H9 (cell line): Measurements from ENCODE around the gene TMA16. TPM values are rescaled to one million over a fixed set of nuclear protein-coding genes. Genes with fewer than 3 reads are reported as not detected.
"Not testable (repeated sequence)": the region's sequence is repeated elsewhere in the genome, so short reads cannot be mapped to it uniquely, and the experiment has no call there.

Experiments used
- DNase-seq: peaks from one replicate; pipeline ENCODE4 v3.0.0-alpha.2; 2017
- H2AFZ ChIP-seq: one replicate; pipeline ENCODE4 v1.6.1; 2013; ENCODE audit warnings: mild to moderate bottlenecking, low read length, control low read depth, moderate library complexity
- H2AK5ac ChIP-seq: 2 replicates; pipeline ENCODE4 v1.6.1; 2013; ENCODE audit warnings: low read length, control low read depth, mixed read lengths; ENCODE audit not compliant: insufficient read length
- H2BK120ac ChIP-seq: one replicate; pipeline ENCODE4 v1.6.1; 2013; ENCODE audit warnings: low read depth, mild to moderate bottlenecking, low read length, control low read depth, inconsistent platforms; ENCODE audit not compliant: poor library complexity, severe bottlenecking
- H2BK12ac ChIP-seq: 2 replicates; pipeline ENCODE4 v1.6.1; 2013; ENCODE audit warnings: low read length, control low read depth, mixed read lengths, low read depth; ENCODE audit not compliant: insufficient read length
- H2BK15ac ChIP-seq: 2 replicates; pipeline ENCODE4 v1.6.1; 2013; ENCODE audit warnings: low read depth, low read length, control low read depth
- H2BK20ac ChIP-seq: one replicate; pipeline ENCODE4 v1.6.1; 2013; ENCODE audit warnings: low read depth, mild to moderate bottlenecking, low read length, control low read depth, inconsistent platforms; ENCODE audit not compliant: poor library complexity, severe bottlenecking
- H2BK5ac ChIP-seq: 2 replicates; pipeline ENCODE4 v1.6.1; 2013; ENCODE audit warnings: low read length, control low read depth, mixed read lengths; ENCODE audit not compliant: insufficient read length
- H3K14ac ChIP-seq: 2 replicates; pipeline ENCODE4 v1.6.1; 2013; ENCODE audit warnings: low read length, control low read depth; ENCODE audit not compliant: insufficient read depth
- H3K18ac ChIP-seq: 2 replicates; pipeline ENCODE4 v1.6.1; 2013; ENCODE audit warnings: low read depth, mild to moderate bottlenecking, mixed read lengths, low read length, control low read depth; ENCODE audit not compliant: insufficient read length
- H3K23ac ChIP-seq: 2 replicates; pipeline ENCODE4 v1.6.1; 2013; ENCODE audit warnings: low read length, control low read depth, mixed read lengths, low read depth; ENCODE audit not compliant: insufficient read length
- H3K23me2 ChIP-seq: 2 replicates; pipeline ENCODE4 v1.6.1; 2013; ENCODE audit warnings: low read depth, mild to moderate bottlenecking, mixed read lengths, low read length, control low read depth; ENCODE audit not compliant: insufficient read length, poor library complexity, severe bottlenecking
- H3K27ac ChIP-seq: 2 replicates; pipeline ENCODE4 v1.5.1; 2013; ENCODE audit warnings: low read length, control low read depth, mixed read lengths, low read depth; ENCODE audit not compliant: insufficient read length
- H3K27me3 ChIP-seq: 2 replicates; pipeline ENCODE4 v1.6.1; 2013; ENCODE audit warnings: low read length, control low read depth, inconsistent platforms; ENCODE audit not compliant: insufficient read depth
- H3K4ac ChIP-seq: 2 replicates; pipeline ENCODE4 v1.6.1; 2013; ENCODE audit warnings: low read depth, mild to moderate bottlenecking, control low read depth, inconsistent platforms, low read length, moderate library complexity
- H3K4me1 ChIP-seq: 2 replicates; pipeline ENCODE4 v1.6.1; 2013; ENCODE audit warnings: low read length, control low read depth, inconsistent platforms; ENCODE audit not compliant: insufficient read depth
- H3K4me2 ChIP-seq: 2 replicates; pipeline ENCODE4 v1.6.1; 2013; ENCODE audit warnings: low read length, control low read depth, mixed read lengths; ENCODE audit not compliant: insufficient read length, insufficient read depth
- H3K56ac ChIP-seq: 2 replicates; pipeline ENCODE4 v1.6.1; 2013; ENCODE audit warnings: low read depth, mild to moderate bottlenecking, mixed read lengths, low read length, control low read depth; ENCODE audit not compliant: insufficient read length
- H3K79me1 ChIP-seq: 2 replicates; pipeline ENCODE4 v1.6.1; 2013; ENCODE audit warnings: low read depth, mild to moderate bottlenecking, moderate library complexity, low read length, control low read depth, inconsistent platforms; ENCODE audit not compliant: insufficient read depth, poor library complexity, severe bottlenecking
- H3K79me2 ChIP-seq: 2 replicates; pipeline ENCODE4 v1.6.1; 2013; ENCODE audit warnings: low read length, control low read depth, inconsistent platforms; ENCODE audit not compliant: insufficient read depth
- H3K9ac ChIP-seq: 2 replicates; pipeline ENCODE4 v1.6.1; 2013; ENCODE audit warnings: low read length, control low read depth, mixed read lengths; ENCODE audit not compliant: insufficient read length; ENCODE audit errors: extremely low read depth
- H3K9me3 ChIP-seq: one replicate; pipeline ENCODE4 v1.6.1; 2013; ENCODE audit warnings: low read depth, low read length, inconsistent platforms; ENCODE audit not compliant: control insufficient read depth
- H3T11ph ChIP-seq: one replicate; pipeline ENCODE4 v1.6.1; 2013; ENCODE audit warnings: mild to moderate bottlenecking, low read length, control low read depth, inconsistent platforms
- H4K20me1 ChIP-seq: one replicate; pipeline ENCODE4 v1.6.1; 2013; ENCODE audit not compliant: control insufficient read depth, insufficient read length, insufficient read depth
- H4K5ac ChIP-seq: 2 replicates; pipeline ENCODE4 v1.6.1; 2013; ENCODE audit warnings: low read depth, mild to moderate bottlenecking, mixed read lengths, low read length, control low read depth; ENCODE audit not compliant: insufficient read length
- H4K8ac ChIP-seq: replicated peaks from 2 replicates; pipeline ENCODE4 v1.6.1; 2013; ENCODE audit warnings: low read length, control low read depth, mixed read lengths, low read depth; ENCODE audit not compliant: insufficient read length
- H4K91ac ChIP-seq: 2 replicates; pipeline ENCODE4 v1.6.1; 2013; ENCODE audit warnings: low read depth, mild to moderate bottlenecking, moderate library complexity, mixed read lengths, low read length, control low read depth; ENCODE audit not compliant: insufficient read length
- H3K27ac Mint-ChIP-seq, 3 experiments: 2 replicates in 2 of 3; 3 replicates in 1 of 3; pipeline ENCODE4 v1.8.0; 2020 to 2021; ENCODE audit warnings: mixed read lengths in 3 of 3, mild to moderate bottlenecking in 1 of 3, moderate library complexity in 1 of 3
- H3K27me3 Mint-ChIP-seq: 2 replicates; pipeline ENCODE4 v1.8.0; 2021; ENCODE audit warnings: low read depth, mild to moderate bottlenecking, moderate library complexity, mixed read lengths
- H3K36me3 Mint-ChIP-seq, 3 experiments: 2 replicates in 2 of 3; 3 replicates in 1 of 3; pipeline ENCODE4 v1.8.0; 2020 to 2021; ENCODE audit warnings: low read depth in 3 of 3, mixed read lengths in 3 of 3; ENCODE audit not compliant: insufficient read depth in 1 of 3
- H3K4me1 Mint-ChIP-seq, 2 experiments: 2 replicates each; pipeline ENCODE4 v1.8.0; 2020; ENCODE audit warnings: mixed read lengths in 2 of 2
- H3K4me3 Mint-ChIP-seq, 2 experiments: 2 replicates in 1 of 2; 3 replicates in 1 of 2; pipeline ENCODE4 v1.8.0; 2020 to 2021; ENCODE audit warnings: mild to moderate bottlenecking in 2 of 2, mixed read lengths in 2 of 2, moderate library complexity in 1 of 2
- H3K9me3 Mint-ChIP-seq, 2 experiments: 2 replicates in 1 of 2; 3 replicates in 1 of 2; pipeline ENCODE4 v1.8.0; 2020; ENCODE audit warnings: mild to moderate bottlenecking in 2 of 2, mixed read lengths in 2 of 2, moderate library complexity in 1 of 2
- CTCF ChIP-seq: fragments of 200-600 bp; sonication (generic); conservative IDR thresholded peaks from 3 replicates; pipeline ENCODE4 v1.8.0; 2021; ENCODE audit warnings: antibody characterized with exemption, mild to moderate bottlenecking
- WGBS: extraction: QIAGEN DNeasy Blood & Tissue Kit; methylation state at CpG from one replicate; pipeline ENCODE4 v1.1.7; 2013; ENCODE audit warnings: missing lambda C conversion rate, low lambda C conversion rate, mixed read lengths; ENCODE audit not compliant: insufficient read length; ENCODE audit errors: extremely low coverage; 5-methylcytosine and 5-hydroxymethylcytosine counted together
- total RNA-seq: library from RNA; stranded (reverse); gene quantifications from 2 replicates; pipeline ENCODE4 v1.2.1, GENCODE V29; 2021

Gene TMA16
- total RNA-seq, 1 experiment from 2014 or later, result 61.3 TPM

GRCh38 chr4:163537114-163537513 is 42.6 kb downstream of the TMA16 start:
- no peak overlapping the region for H3K23ac ChIP-seq
- no CpG with 5 or more reads among the region's 3 CpGs for WGBS
- peak overlapping the region in 1 of 3 experiments; percentile 55; a peak in 1 of 7 replicates for H3K27ac Mint-ChIP-seq

GRCh38 chr4:163538820-163539219 is 44.3 kb downstream of the TMA16 start:
- not testable (repeated sequence) for H4K8ac ChIP-seq, H2AK5ac ChIP-seq, H2BK120ac ChIP-seq, H3K4me3 Mint-ChIP-seq, H3K9me3 ChIP-seq, H3K27me3 Mint-ChIP-seq, H2BK5ac ChIP-seq, H3K36me3 Mint-ChIP-seq, H3K27ac ChIP-seq, H3K79me1 ChIP-seq, H3T11ph ChIP-seq, H2BK12ac ChIP-seq, H4K20me1 ChIP-seq, H2BK15ac ChIP-seq, H3K18ac ChIP-seq, H3K14ac ChIP-seq, H3K56ac ChIP-seq, DNase-seq, H4K5ac ChIP-seq, H3K9ac ChIP-seq, H3K23me2 ChIP-seq, H2BK20ac ChIP-seq, H3K23ac ChIP-seq, H3K79me2 ChIP-seq, H3K4me2 ChIP-seq, H3K4me1 ChIP-seq, H3K9me3 Mint-ChIP-seq, H3K27ac Mint-ChIP-seq, H2AFZ ChIP-seq, H3K4ac ChIP-seq, H4K91ac ChIP-seq, H3K27me3 ChIP-seq
- peaks cover 14% of the 10 kb centered on the region in 2 experiments for H3K4me1 Mint-ChIP-seq
- WGBS, result no CpG with 5 or more reads among the region's 4 CpGs

More at GRCh38 chr4:163537114-163537513, 42.6 kb downstream of the TMA16 start:
- H3K4me1 Mint-ChIP-seq, result peaks cover 14% of the 10 kb centered on the region in 2 experiments
- Histone ChIP-seq H3K4ac (no peak overlapping the region), H3K14ac (no peak overlapping the region), H3T11ph (no peak overlapping the region), H2AFZ (no peak overlapping the region), H3K4me1 (no peaks in the 10 kb centered on the region), H3K27me3 (no peaks in the 10 kb centered on the region), H3K9me3 (no peaks in the 10 kb centered on the region), H4K5ac (no peak overlapping the region), H3K4me2 (no peak overlapping the region), H2BK5ac (no peak overlapping the region), H3K27ac (no peak overlapping the region), H3K9ac (no peak overlapping the region), H2AK5ac (no peak overlapping the region), H3K56ac (no peak overlapping the region), H3K18ac (no peak overlapping the region), H2BK15ac (no peak overlapping the region), H4K20me1 (no peaks in the 10 kb centered on the region), H2BK12ac (no peak overlapping the region), H2BK120ac (no peak overlapping the region), H3K79me1 (no peaks in the 10 kb centered on the region), H4K8ac (no peak overlapping the region), H3K23me2 (no peaks in the 10 kb centered on the region), H4K91ac (no peak overlapping the region), H2BK20ac (no peak overlapping the region), H3K79me2 (no peaks in the 10 kb centered on the region)
- H3K36me3 Mint-ChIP-seq, result no peaks in the 10 kb centered on the region; a peak in 1 of 7 replicates
- DNase-seq, result no peak
- no peak overlapping the region for H3K4me3 Mint-ChIP-seq
- H3K27me3 Mint-ChIP-seq, result no peaks in the 10 kb centered on the region
- TF ChIP-seq CTCF, result no peak
- H3K9me3 Mint-ChIP-seq, result no peaks in the 10 kb centered on the region
